Panc1 (cell line): Measurements from ENCODE around the gene GHRHR.

Source experiments
- POLR2AphosphoS5 ChIP-seq: IDR thresholded peaks from 2 replicates; pipeline ENCODE4 v1.6.1; 2012; ENCODE audit warnings: mild to moderate bottlenecking, low read depth, low read length, moderate library complexity
- TF ChIP-seq, protein P1 (sequence below): fragments of 450-650 bp; IDR thresholded peaks from 2 replicates; pipeline ENCODE4 v1.5.1; 2017; ENCODE audit warnings: mild to moderate bottlenecking
- TF ChIP-seq, protein P2 (sequence below), 2 experiments: IDR thresholded peaks; 2 replicates each; pipeline ENCODE4 v1.6.1; 2011 to 2012; ENCODE audit warnings: low read depth in 2 of 2, control low read depth in 1 of 2, low read length in 1 of 2, mild to moderate bottlenecking in 1 of 2, moderate library complexity in 1 of 2; ENCODE audit not compliant: insufficient read depth in 1 of 2

GRCh38 chr7:30984359-30985107, 20.8 kb downstream of the GHRHR start:
- TF ChIP-seq POLR2AphosphoS5 = no peak
- TF ChIP-seq, protein P1, sequence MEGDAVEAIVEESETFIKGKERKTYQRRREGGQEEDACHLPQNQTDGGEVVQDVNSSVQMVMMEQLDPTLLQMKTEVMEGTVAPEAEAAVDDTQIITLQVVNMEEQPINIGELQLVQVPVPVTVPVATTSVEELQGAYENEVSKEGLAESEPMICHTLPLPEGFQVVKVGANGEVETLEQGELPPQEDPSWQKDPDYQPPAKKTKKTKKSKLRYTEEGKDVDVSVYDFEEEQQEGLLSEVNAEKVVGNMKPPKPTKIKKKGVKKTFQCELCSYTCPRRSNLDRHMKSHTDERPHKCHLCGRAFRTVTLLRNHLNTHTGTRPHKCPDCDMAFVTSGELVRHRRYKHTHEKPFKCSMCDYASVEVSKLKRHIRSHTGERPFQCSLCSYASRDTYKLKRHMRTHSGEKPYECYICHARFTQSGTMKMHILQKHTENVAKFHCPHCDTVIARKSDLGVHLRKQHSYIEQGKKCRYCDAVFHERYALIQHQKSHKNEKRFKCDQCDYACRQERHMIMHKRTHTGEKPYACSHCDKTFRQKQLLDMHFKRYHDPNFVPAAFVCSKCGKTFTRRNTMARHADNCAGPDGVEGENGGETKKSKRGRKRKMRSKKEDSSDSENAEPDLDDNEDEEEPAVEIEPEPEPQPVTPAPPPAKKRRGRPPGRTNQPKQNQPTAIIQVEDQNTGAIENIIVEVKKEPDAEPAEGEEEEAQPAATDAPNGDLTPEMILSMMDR = no peak
- TF ChIP-seq, protein P2, sequence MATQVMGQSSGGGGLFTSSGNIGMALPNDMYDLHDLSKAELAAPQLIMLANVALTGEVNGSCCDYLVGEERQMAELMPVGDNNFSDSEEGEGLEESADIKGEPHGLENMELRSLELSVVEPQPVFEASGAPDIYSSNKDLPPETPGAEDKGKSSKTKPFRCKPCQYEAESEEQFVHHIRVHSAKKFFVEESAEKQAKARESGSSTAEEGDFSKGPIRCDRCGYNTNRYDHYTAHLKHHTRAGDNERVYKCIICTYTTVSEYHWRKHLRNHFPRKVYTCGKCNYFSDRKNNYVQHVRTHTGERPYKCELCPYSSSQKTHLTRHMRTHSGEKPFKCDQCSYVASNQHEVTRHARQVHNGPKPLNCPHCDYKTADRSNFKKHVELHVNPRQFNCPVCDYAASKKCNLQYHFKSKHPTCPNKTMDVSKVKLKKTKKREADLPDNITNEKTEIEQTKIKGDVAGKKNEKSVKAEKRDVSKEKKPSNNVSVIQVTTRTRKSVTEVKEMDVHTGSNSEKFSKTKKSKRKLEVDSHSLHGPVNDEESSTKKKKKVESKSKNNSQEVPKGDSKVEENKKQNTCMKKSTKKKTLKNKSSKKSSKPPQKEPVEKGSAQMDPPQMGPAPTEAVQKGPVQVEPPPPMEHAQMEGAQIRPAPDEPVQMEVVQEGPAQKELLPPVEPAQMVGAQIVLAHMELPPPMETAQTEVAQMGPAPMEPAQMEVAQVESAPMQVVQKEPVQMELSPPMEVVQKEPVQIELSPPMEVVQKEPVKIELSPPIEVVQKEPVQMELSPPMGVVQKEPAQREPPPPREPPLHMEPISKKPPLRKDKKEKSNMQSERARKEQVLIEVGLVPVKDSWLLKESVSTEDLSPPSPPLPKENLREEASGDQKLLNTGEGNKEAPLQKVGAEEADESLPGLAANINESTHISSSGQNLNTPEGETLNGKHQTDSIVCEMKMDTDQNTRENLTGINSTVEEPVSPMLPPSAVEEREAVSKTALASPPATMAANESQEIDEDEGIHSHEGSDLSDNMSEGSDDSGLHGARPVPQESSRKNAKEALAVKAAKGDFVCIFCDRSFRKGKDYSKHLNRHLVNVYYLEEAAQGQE (IDR thresholded peaks at IDR 0.05; ENCODE audit: insufficient read depth in 1 of 2, low read depth in 2 of 2, low read length in 1 of 2) = no peak
